HS-5 (cell line): ENCODE data around the gene RNASE3.
"Not testable (repeated sequence)": the region's sequence is repeated elsewhere in the genome, so short reads cannot be mapped to it uniquely, and the experiment has no call there.

Experiments used
- DNase-seq: peaks from one replicate; pipeline ENCODE4 v3.0.0-alpha.2; 2012; ENCODE audit warnings: low read depth

RNASE3 gene

DNA sequence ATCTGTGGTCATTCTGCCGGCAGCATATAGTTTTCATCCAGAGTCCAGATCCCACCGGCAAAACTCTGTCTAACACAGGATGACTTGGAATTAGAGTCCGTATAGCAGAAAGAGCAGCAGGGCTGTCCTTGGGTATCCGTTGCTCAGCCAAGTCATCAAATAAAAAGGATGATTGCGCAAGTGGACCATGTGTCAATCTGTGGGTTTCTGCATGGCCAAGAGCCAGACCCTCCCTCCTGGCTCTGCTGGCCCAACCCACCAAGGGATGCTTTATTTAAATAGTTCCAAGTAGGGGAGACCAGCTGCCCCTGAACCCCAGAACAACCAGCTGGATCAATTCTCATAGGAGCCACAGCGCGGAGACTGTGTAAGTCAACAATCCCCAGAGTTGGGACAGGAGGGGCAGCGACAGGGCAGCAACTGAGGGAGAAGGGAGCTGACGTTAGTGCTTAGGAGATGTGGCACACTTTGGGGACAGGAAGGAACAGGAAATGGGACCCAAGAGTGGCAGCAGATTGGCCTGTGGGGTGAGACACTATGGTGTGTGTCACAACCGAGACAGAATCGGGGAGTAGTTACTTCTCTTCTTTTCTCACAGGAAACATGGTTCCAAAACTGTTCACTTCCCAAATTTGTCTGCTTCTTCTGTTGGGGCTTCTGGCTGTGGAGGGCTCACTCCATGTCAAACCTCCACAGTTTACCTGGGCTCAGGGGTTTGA lies 28.0 kb downstream of the RNASE3 start:
- not testable (repeated sequence) for DNase-seq

DNA sequence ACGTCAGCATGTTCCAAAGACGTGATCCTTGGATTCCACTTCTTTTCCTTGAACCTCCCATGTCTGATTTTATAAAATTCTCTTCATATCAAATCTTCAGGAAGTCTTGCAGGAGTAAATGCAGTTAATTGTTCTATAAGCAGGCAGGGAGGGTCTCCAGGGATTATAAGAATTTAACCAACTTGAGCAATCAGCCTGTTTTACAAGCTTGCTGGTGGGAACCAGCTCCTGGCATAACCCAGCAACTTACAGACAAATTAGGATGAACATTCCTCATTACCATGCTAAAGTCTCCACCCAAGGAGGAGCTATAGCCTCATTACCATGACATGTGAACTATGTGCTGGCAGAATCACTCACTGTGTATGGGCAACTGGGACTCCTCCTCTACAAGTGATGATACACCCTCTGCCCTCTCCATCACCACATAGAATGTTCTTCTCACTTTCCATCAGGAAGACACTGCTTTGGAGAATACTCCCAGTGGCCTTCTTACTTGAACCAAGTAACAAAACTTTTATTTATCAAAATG lies 32.6 kb downstream of the RNASE3 start:
- DNase-seq, result not testable (repeated sequence)

DNA sequence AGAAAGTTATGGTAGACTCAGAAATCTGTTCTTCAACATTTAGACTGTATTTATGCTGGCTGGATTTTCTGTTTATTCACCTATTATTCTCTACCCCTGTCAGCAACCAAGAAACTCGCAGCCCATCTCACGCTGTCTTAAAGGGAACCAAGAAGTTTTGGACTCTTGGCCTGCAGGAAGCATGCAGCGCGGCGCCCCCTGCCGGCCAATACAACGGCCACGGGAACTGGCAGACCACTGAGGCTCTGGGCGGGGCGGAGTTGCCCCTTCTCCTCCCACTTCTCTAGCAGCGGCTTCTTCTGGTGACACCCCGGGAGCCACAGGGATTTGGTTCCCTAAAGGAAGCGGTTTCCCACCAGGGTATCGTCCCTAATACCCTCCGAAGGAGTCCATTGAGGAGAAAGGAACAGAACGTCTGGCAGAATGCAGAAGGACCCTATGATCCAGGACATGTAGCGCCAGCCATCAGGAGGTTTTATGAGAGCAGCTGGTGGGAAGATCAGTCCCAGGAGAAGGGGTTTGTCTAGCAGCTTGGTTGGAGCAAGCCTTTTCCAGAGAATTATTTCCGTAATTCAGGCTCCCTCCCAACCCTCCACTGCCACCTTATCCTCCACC lies 43.1 kb downstream of the RNASE3 start:
- DNase-seq, result no peak

DNA sequence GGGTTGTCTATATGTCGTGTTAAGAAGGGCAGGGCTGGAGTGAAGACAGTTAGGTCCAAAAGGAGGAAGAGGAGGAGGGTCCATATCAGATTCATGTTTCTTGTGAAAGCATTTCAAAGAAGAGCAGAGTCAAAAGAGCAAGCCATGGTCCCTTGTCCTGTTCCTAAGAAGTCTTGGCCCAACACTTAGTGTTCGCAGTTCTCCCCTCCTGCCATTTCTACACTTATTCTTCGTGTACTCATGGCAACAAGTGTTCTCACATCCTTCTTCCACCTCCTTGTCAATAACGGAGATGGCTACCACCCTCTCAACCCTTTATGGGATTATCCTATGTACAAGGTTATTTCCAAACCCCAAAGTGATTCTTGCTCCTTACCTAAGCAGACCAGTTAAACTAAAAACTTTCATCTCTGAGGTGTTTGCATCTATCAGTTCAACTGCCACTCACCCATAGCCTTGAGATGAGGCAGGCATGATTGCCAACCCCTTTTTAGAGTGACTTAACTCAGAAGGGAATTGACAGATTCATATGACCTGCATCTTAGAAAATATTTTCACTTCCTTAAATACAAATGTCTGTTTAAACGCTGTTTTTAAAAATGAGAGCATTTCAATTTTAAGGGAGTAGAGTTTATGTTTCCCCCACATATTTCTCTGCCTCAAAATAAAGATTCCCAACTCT lies 44.3 kb downstream of the RNASE3 start:
- DNase-seq, result no peak
